Naive B cell (primary cell): ENCODE results near the gene MTHFD1. TPM values are rescaled to one million over a fixed set of nuclear protein-coding genes. Genes with fewer than 3 reads are reported as not detected.
A peak's percentile ranks its signal among the peaks of the same experiment; 100 is the strongest.

ENCODE experiments used
- ATAC-seq, 2 donors: fragments of 150-1000 bp; cut with Tn5 transposase; 2 replicates each; pipeline ENCODE4 v1.10.0; 2021; ENCODE audit warnings: low read depth in 2 of 2, mild to moderate bottlenecking in 2 of 2, moderate library complexity in 2 of 2
- DNase-seq: peaks from one replicate; pipeline ENCODE4 v3.0.0; 2022
- H3K27ac Mint-ChIP-seq, 6 donors: one replicate each; pipeline ENCODE4 v1.8.0; 2020 to 2022; ENCODE audit warnings: mild to moderate bottlenecking in 6 of 6, mixed read lengths in 6 of 6, moderate library complexity in 5 of 6, inconsistent platforms in 2 of 6
- H3K27me3 Mint-ChIP-seq, 3 donors: one replicate each; pipeline ENCODE4 v1.8.0; 2021 to 2022; ENCODE audit warnings: mixed read lengths in 3 of 3, mild to moderate bottlenecking in 1 of 3
- H3K36me3 Mint-ChIP-seq, 2 donors: one replicate each; pipeline ENCODE4 v1.8.0; 2020 to 2022; ENCODE audit warnings: mixed read lengths in 2 of 2, inconsistent platforms in 1 of 2, mild to moderate bottlenecking in 1 of 2
- H3K4me1 Mint-ChIP-seq, 3 donors: one replicate each; pipeline ENCODE4 v1.8.0; 2020 to 2022; ENCODE audit warnings: mixed read lengths in 3 of 3, inconsistent platforms in 1 of 3, mild to moderate bottlenecking in 1 of 3, moderate library complexity in 1 of 3
- H3K4me3 Mint-ChIP-seq, 8 donors: one replicate each; pipeline ENCODE4 v1.8.0; 2020 to 2022; ENCODE audit warnings: mild to moderate bottlenecking in 8 of 8, mixed read lengths in 8 of 8, moderate library complexity in 8 of 8, inconsistent platforms in 2 of 8
- H3K9me3 Mint-ChIP-seq, 7 donors: one replicate each; pipeline ENCODE4 v1.8.0; 2020 to 2022; ENCODE audit warnings: mixed read lengths in 7 of 7, mild to moderate bottlenecking in 5 of 7, inconsistent platforms in 2 of 7, moderate library complexity in 1 of 7
- polyA plus RNA-seq, 6 donors: library from polyadenylated mRNA; unstranded; fragments of 300-500 nt; fragmentation: Illumina TruSeq; gene quantifications; one replicate each; pipeline ENCODE4 v1.2.3, GENCODE V29; 2021; ENCODE audit warnings: low read depth in 6 of 6

MTHFD1 gene
- polyA plus RNA-seq, 6 donors from 2014 or later: 44.1 to 74.7 (median 60.2) TPM

GRCh38 chr14:64442300-64442988, 54.3 kb downstream of the MTHFD1 start:
- Mint-ChIP-seq H3K9me3 (no peaks in the 10 kb centered on the region), H3K4me1 (peaks cover 12 to 35% (median 23%) of the 10 kb centered on the region in 3 donors), H3K36me3 (peaks cover 23 to 37% of the 10 kb centered on the region in 2 donors), H3K27ac (peak overlapping the region in 1 of 6 donors; percentile 41), H3K27me3 (no peaks in the 10 kb centered on the region), H3K4me3 (no peak overlapping the region)
- ATAC-seq: no peak
- DNase-seq: no peak

GRCh38 chr14:64444140-64444539, 56.0 kb downstream of the MTHFD1 start:
- ATAC-seq: no peak
- Mint-ChIP-seq H3K36me3 (peaks cover 17 to 38% of the 10 kb centered on the region in 2 donors), H3K4me3 (peak overlapping the region in 1 of 8 donors; percentile 54)

GRCh38 chr14:64444984-64445845, 57.1 kb downstream of the MTHFD1 start:
- H3K4me3 Mint-ChIP-seq: peak overlapping the region in 6 of 8 donors; percentile 18 to 76 (median 42)
- ATAC-seq (peak; percentile 99), DNase-seq (peak; percentile 51)
- H3K27ac Mint-ChIP-seq: peak overlapping the region; percentile 85 to 96 (median 93)
- no peaks in the 10 kb centered on the region for H3K27me3 Mint-ChIP-seq
- H3K36me3 Mint-ChIP-seq: peaks cover 13 to 36% of the 10 kb centered on the region in 2 donors
- H3K4me1 Mint-ChIP-seq: peaks cover 29 to 56% (median 33%) of the 10 kb centered on the region in 3 donors
- no peaks in the 10 kb centered on the region for H3K9me3 Mint-ChIP-seq

More at GRCh38 chr14:64444140-64444539, 56.0 kb downstream of the MTHFD1 start:
- Mint-ChIP-seq H3K9me3 (no peaks in the 10 kb centered on the region), H3K27me3 (no peaks in the 10 kb centered on the region), H3K4me1 (peaks cover 19 to 46% (median 29%) of the 10 kb centered on the region in 3 donors), H3K27ac (peak overlapping the region in 5 of 6 donors; percentile 31 to 91 (median 82))
- no peak for DNase-seq

- Mint-ChIP-seq H3K4me1 (peaks cover 35 to 66% (median 37%) of the 10 kb centered on the region in 3 donors), H3K36me3 (peaks cover 14 to 22% of the 10 kb centered on the region in 2 donors), H3K27ac (peak overlapping the region in 5 of 6 donors; percentile 2 to 87 (median 49)), H3K9me3 (no peaks in the 10 kb centered on the region), H3K4me3 (no peak overlapping the region), H3K27me3 (no peaks in the 10 kb centered on the region)
- ATAC-seq (no peak), DNase-seq (no peak)
Measured at GRCh38 chr14:64447876-64448670, 59.9 kb downstream of the MTHFD1 start.

GRCh38 chr14:64450255-64450654, 62.1 kb downstream of the MTHFD1 start:
- no peaks in the 10 kb centered on the region for H3K27me3 Mint-ChIP-seq
- DNase-seq (no peak), ATAC-seq (no peak)
- no peaks in the 10 kb centered on the region for H3K9me3 Mint-ChIP-seq
- peak overlapping the region in 2 of 6 donors; percentile 39 to 90 for H3K27ac Mint-ChIP-seq
- peaks cover 21 to 46% (median 23%) of the 10 kb centered on the region in 3 donors for H3K4me1 Mint-ChIP-seq
- peak overlapping the region in 2 of 8 donors; percentile 33 to 71 for H3K4me3 Mint-ChIP-seq
- peaks cover 8 to 13% of the 10 kb centered on the region in 2 donors for H3K36me3 Mint-ChIP-seq

- H3K36me3 Mint-ChIP-seq: peaks cover 0 to 11% of the 10 kb centered on the region in 2 donors
- ATAC-seq: no peak
Measured at GRCh38 chr14:64454671-64455070, 66.5 kb downstream of the MTHFD1 start.

DNA sequence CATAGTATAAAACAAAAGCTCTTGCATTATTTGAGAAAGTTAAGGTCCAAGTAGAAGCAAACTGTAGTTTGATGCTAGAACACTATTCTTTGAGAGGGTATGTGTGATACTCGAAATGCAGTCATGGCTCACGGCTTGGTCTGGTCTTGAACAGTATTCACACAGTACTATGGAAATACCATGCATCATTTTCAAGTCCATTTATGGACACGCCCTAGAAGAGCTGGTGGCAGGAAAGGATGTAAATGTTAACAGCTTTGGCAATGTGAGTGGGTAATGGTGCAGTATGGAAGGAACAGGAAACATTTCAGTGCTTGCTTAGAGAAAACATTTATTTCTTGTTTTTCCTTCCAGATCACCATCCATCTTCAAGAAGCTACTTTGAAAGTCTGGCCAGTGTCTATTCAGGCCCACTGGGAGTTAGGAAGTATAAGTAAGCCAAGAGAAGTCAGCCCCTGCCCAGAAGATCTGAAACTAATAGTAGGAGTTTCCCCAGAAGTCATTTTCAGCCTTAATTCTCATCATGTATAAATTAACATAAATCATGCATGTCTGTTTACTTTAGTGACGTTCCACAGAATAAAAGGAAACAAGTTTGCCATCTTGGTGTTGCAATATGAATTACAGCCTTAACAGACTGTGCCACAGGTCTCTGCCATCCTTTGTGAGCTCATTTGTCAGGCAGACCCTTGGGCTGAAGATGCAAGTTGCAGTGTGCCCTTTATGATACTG, 71.4 kb downstream of the MTHFD1 start:
- Mint-ChIP-seq H3K27me3 (no peaks in the 10 kb centered on the region), H3K4me1 (peaks cover 20 to 47% (median 26%) of the 10 kb centered on the region in 3 donors), H3K36me3 (peaks cover 0 to 15% of the 10 kb centered on the region in 2 donors), H3K4me3 (peak overlapping the region in 1 of 8 donors; percentile 29), H3K9me3 (no peaks in the 10 kb centered on the region), H3K27ac (peak overlapping the region in 1 of 6 donors; percentile 63)
- no peak for DNase-seq
- no peak for ATAC-seq

More at GRCh38 chr14:64454671-64455070, 66.5 kb downstream of the MTHFD1 start:
- H3K27ac Mint-ChIP-seq: no peak overlapping the region
- H3K4me3 Mint-ChIP-seq: no peak overlapping the region
- DNase-seq: no peak
- no peaks in the 10 kb centered on the region for H3K9me3 Mint-ChIP-seq
- peaks cover 8 to 36% (median 17%) of the 10 kb centered on the region in 3 donors for H3K4me1 Mint-ChIP-seq
- no peaks in the 10 kb centered on the region for H3K27me3 Mint-ChIP-seq

GRCh38 chr14:64461221-64461620, 73.1 kb downstream of the MTHFD1 start:
- Mint-ChIP-seq H3K9me3 (no peaks in the 10 kb centered on the region), H3K36me3 (peaks cover 0 to 12% of the 10 kb centered on the region in 2 donors), H3K4me3 (no peak overlapping the region), H3K27ac (peak overlapping the region in 3 of 6 donors; percentile 60 to 84 (median 72)), H3K27me3 (no peaks in the 10 kb centered on the region), H3K4me1 (peaks cover 30 to 57% (median 37%) of the 10 kb centered on the region in 3 donors)
- ATAC-seq (no peak), DNase-seq (no peak)

GRCh38 chr14:64463195-64463594, 75.0 kb downstream of the MTHFD1 start:
- no peaks in the 10 kb centered on the region for H3K9me3 Mint-ChIP-seq
- no peaks in the 10 kb centered on the region for H3K27me3 Mint-ChIP-seq
- H3K4me3 Mint-ChIP-seq: peak overlapping the region in 7 of 8 donors; percentile 12 to 92 (median 69)
- peak overlapping the region in 2 of 6 donors; percentile 68 to 81 for H3K27ac Mint-ChIP-seq
- H3K4me1 Mint-ChIP-seq: peaks cover 31 to 48% (median 42%) of the 10 kb centered on the region in 3 donors
- H3K36me3 Mint-ChIP-seq: peaks cover 0 to 12% of the 10 kb centered on the region in 2 donors
- DNase-seq: peak; percentile 22
- no peak for ATAC-seq

DNA sequence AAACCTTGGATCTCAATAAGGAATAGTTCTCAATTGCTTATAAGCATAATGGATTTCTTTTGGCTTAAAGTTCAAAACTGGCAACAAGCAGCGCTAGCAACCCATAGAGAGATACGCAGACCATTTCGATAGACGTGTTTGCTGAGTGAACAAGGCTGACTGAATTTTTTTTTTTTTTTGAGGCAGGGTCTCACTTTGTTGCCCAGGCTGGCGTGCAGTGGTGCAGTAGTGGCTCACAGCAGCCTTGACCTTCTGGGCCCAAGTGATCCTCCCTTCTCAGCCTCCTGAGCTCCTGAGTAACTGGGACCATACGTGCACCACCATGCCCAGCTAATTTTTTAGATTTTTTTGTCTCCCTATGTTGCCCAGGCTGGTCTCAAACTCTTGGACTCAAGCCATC, 75.7 kb downstream of the MTHFD1 start:
- H3K4me1 Mint-ChIP-seq: peaks cover 31 to 44% (median 43%) of the 10 kb centered on the region in 3 donors
- H3K36me3 Mint-ChIP-seq: peaks cover 0 to 12% of the 10 kb centered on the region in 2 donors
- H3K27me3 Mint-ChIP-seq: no peaks in the 10 kb centered on the region
- ATAC-seq: no peak
- H3K9me3 Mint-ChIP-seq: no peaks in the 10 kb centered on the region
- H3K4me3 Mint-ChIP-seq: peak overlapping the region in 7 of 8 donors; percentile 89 to 94 (median 90)
- no peak for DNase-seq
- peak overlapping the region in 2 of 6 donors; percentile 49 to 84 for H3K27ac Mint-ChIP-seq

DNA sequence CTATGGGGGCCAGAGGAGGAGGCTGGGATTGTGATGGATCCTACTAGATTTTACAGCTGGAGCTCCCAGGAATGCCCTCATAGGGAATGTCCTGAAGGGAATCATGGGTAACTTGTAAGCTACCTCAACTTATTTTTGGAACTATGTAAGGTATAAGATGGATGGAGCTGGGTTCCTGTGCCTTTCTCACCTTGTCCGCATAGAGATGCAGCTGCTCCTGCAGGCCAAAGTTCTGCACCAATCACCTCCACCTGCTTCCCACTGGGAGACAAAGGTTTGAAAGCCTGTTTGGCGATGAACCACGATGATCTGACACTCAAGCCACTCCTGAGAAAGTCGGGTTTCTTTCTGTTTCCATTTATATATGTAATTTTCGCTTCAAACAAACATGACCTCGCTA, 76.5 kb downstream of the MTHFD1 start:
- ATAC-seq (no peak), DNase-seq (no peak)
- H3K9me3 Mint-ChIP-seq: no peaks in the 10 kb centered on the region
- H3K27me3 Mint-ChIP-seq: no peaks in the 10 kb centered on the region
- peaks cover 0 to 10% of the 10 kb centered on the region in 2 donors for H3K36me3 Mint-ChIP-seq
- H3K4me1 Mint-ChIP-seq: peaks cover 31 to 44% (median 39%) of the 10 kb centered on the region in 3 donors
- H3K4me3 Mint-ChIP-seq: peak overlapping the region; percentile 83 to 94 (median 90)
- H3K27ac Mint-ChIP-seq: peak overlapping the region in 5 of 6 donors; percentile 31 to 88 (median 69)

- Mint-ChIP-seq H3K27me3 (no peaks in the 10 kb centered on the region), H3K4me3 (peak within 1 kb of the TSS; percentile 83 to 94 (median 91)), H3K9me3 (no peaks in the 10 kb centered on the region), H3K4me1 (peaks cover 31 to 44% (median 39%) of the 10 kb centered on the region in 3 donors), H3K36me3 (peaks cover 0 to 3% of the 10 kb centered on the region in 2 donors), H3K27ac (peak within 1 kb of the TSS in 5 of 6 donors; percentile 69 to 88 (median 79))
- ATAC-seq: peak; percentile 89 to 93
- peak; percentile 75 for DNase-seq
Measured at GRCh38 chr14:64465191-64465822, 77.2 kb downstream of the MTHFD1 start, which contains the start of gene AKAP5. TSS of gene AKAP5 (plus strand) at chr14:64465499. CDS start at chr14:64468395, 2,896 bp downstream.
